ENCODE measurements around the gene HIF1A. TPM values are rescaled to one million over a fixed set of nuclear protein-coding genes. Genes with fewer than 3 reads are reported as not detected.
"Not testable (repeated sequence)": the region's sequence is repeated elsewhere in the genome, so short reads cannot be mapped to it uniquely, and the experiment has no call there.

The HIF1A gene
- total and polyA plus RNA-seq, 2 donors (not counting 1 experiment from before 2014, with no cell fraction given), result 332 to 407 TPM

DNA sequence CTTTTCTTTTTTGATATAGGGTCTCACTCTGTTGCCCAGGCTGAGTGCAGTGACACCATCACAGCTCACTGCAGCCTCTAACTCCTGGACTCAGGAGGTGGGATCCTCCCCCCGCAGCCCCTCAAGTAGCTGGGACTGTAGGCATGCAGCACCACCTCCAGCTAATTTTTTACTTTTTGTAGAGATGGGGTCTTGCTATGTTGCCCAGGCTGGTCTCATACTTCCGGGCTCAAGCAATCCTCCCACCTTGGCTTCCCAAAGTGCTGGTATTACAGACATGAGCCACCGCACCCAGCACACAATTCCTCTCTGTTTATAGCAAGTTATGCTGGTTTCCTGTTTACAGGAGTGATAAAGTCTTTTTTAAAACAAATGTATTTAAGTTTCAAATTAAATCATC is 39.5 kb upstream of the HIF1A start:
- Histone ChIP-seq H3K4me2 (ENCODE audit: extremely low read depth, insufficient read depth, low read length) (no peak overlapping the region), H3K79me2 (ENCODE audit: control insufficient read depth, insufficient read depth, low read length) (no peaks in the 10 kb centered on the region), H3K27me3 (ENCODE audit: control insufficient read depth, insufficient read depth, low read length) (no peaks in the 10 kb centered on the region), H3K4me1 (ENCODE audit: control insufficient read depth, extremely low read depth, insufficient read depth, low read length) (peaks cover 7% of the 10 kb centered on the region), H4K20me1 (ENCODE audit: control insufficient read depth, extremely low read depth, insufficient read depth, low read length) (no peaks in the 10 kb centered on the region), H3K4me3 (replicated peaks in 1 of 4; ENCODE audit: control extremely low read depth in 1 of 4, insufficient read depth in 1 of 4, low read depth in 3 of 4, low read length in 4 of 4) (no peak overlapping the region), H3K9ac (ENCODE audit: insufficient read depth, low read length) (no peak overlapping the region), H2AFZ (ENCODE audit: low read length) (no peak overlapping the region), H3K9me3 (ENCODE audit: control insufficient read depth, insufficient read depth, low read depth, low read length) (no peaks in the 10 kb centered on the region), H3K27ac (ENCODE audit: insufficient read depth, low read length) (no peak overlapping the region), H3K36me3 (ENCODE audit: control insufficient read depth, insufficient read depth, low read length) (no peaks in the 10 kb centered on the region)
- DNase-seq (ENCODE audit: low read depth in 2 of 2), result no peak
- TF ChIP-seq, protein P1, sequence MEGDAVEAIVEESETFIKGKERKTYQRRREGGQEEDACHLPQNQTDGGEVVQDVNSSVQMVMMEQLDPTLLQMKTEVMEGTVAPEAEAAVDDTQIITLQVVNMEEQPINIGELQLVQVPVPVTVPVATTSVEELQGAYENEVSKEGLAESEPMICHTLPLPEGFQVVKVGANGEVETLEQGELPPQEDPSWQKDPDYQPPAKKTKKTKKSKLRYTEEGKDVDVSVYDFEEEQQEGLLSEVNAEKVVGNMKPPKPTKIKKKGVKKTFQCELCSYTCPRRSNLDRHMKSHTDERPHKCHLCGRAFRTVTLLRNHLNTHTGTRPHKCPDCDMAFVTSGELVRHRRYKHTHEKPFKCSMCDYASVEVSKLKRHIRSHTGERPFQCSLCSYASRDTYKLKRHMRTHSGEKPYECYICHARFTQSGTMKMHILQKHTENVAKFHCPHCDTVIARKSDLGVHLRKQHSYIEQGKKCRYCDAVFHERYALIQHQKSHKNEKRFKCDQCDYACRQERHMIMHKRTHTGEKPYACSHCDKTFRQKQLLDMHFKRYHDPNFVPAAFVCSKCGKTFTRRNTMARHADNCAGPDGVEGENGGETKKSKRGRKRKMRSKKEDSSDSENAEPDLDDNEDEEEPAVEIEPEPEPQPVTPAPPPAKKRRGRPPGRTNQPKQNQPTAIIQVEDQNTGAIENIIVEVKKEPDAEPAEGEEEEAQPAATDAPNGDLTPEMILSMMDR (conservative IDR thresholded peaks at IDR 0.05 in 1 of 2, IDR thresholded peaks at IDR 0.05 in 1 of 2; ENCODE audit: low read depth in 1 of 2, low read length in 2 of 2), result no peak
- TF ChIP-seq EZH2 (IDR thresholded peaks at IDR 0.05; ENCODE audit: low read length, missing control alignments), result no peak

DNA sequence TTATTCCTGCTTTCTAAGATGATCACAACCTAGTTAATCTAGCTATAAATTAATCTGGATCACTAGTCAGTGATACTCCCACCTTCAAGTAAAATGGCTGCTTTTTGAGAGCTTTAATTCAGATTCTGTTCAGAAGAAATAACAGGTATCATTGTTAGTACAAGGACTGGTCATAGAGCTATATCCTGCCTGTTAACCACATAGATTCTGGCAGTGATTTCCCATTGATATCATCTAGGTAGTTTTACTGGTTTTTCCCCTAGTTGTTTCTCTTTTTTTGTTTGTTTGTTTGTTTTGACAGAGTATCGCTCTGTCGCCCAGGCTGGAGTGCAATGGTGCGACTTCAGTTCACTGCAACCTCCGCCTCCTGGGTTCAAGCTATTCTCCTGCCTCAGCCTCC is 39.0 kb upstream of the HIF1A start:
- Histone ChIP-seq H2AFZ (ENCODE audit: low read length) (no peak overlapping the region), H3K27me3 (ENCODE audit: control insufficient read depth, insufficient read depth, low read length) (no peaks in the 10 kb centered on the region), H3K9me3 (ENCODE audit: control insufficient read depth, insufficient read depth, low read depth, low read length) (no peaks in the 10 kb centered on the region), H4K20me1 (ENCODE audit: control insufficient read depth, extremely low read depth, insufficient read depth, low read length) (no peaks in the 10 kb centered on the region), H3K79me2 (ENCODE audit: control insufficient read depth, insufficient read depth, low read length) (no peaks in the 10 kb centered on the region), H3K36me3 (ENCODE audit: control insufficient read depth, insufficient read depth, low read length) (no peaks in the 10 kb centered on the region), H3K4me2 (ENCODE audit: extremely low read depth, insufficient read depth, low read length) (no peak overlapping the region), H3K9ac (ENCODE audit: insufficient read depth, low read length) (no peak overlapping the region), H3K27ac (ENCODE audit: insufficient read depth, low read length) (no peak overlapping the region), H3K4me3 (replicated peaks in 1 of 4; ENCODE audit: control extremely low read depth in 1 of 4, insufficient read depth in 1 of 4, low read depth in 3 of 4, low read length in 4 of 4) (no peak overlapping the region), H3K4me1 (ENCODE audit: control insufficient read depth, extremely low read depth, insufficient read depth, low read length) (peaks cover 12% of the 10 kb centered on the region)
- no peak for DNase-seq (ENCODE audit: low read depth in 2 of 2)
- TF ChIP-seq, protein P1 (conservative IDR thresholded peaks at IDR 0.05 in 1 of 2, IDR thresholded peaks at IDR 0.05 in 1 of 2; ENCODE audit: low read depth in 1 of 2, low read length in 2 of 2), result no peak
- TF ChIP-seq EZH2 (IDR thresholded peaks at IDR 0.05; ENCODE audit: low read length, missing control alignments), result no peak

- H3K4me3 ChIP-seq (replicated peaks in 1 of 4; ENCODE audit: control extremely low read depth in 1 of 4, insufficient read depth in 1 of 4, low read depth in 3 of 4, low read length in 4 of 4); H3K27me3 ChIP-seq (ENCODE audit: control insufficient read depth, insufficient read depth, low read length); H3K27ac ChIP-seq (ENCODE audit: insufficient read depth, low read length); H3K9me3 ChIP-seq (ENCODE audit: control insufficient read depth, insufficient read depth, low read depth, low read length); H4K20me1 ChIP-seq (ENCODE audit: control insufficient read depth, extremely low read depth, insufficient read depth, low read length); H2AFZ ChIP-seq (ENCODE audit: low read length); H3K9ac ChIP-seq (ENCODE audit: insufficient read depth, low read length); H3K79me2 ChIP-seq (ENCODE audit: control insufficient read depth, insufficient read depth, low read length); DNase-seq (ENCODE audit: low read depth in 2 of 2); H3K4me2 ChIP-seq (ENCODE audit: extremely low read depth, insufficient read depth, low read length); H3K36me3 ChIP-seq (ENCODE audit: control insufficient read depth, insufficient read depth, low read length): not testable (repeated sequence)
- H3K4me1 ChIP-seq (ENCODE audit: control insufficient read depth, extremely low read depth, insufficient read depth, low read length), result peaks cover 24% of the 10 kb centered on the region
Measured at GRCh38 chr14:61658111-61658510, 37.2 kb upstream of the HIF1A start.
